Upper lobe of right lung (tissue), 1 donor: ENCODE data around the gene APBB1IP. TPM values are rescaled to one million over a fixed set of nuclear protein-coding genes. Genes with fewer than 3 reads are reported as not detected.

ENCODE experiments used
- ATAC-seq: fragments of 200-7000 bp; cut with Tn5 transposase; one replicate; pipeline ENCODE4 v1.9.1; 2020; ENCODE audit warnings: mild to moderate bottlenecking, moderate library complexity
- DNase-seq: peaks from one replicate; pipeline ENCODE4 v3.0.0-alpha.2; 2020
- H3K27ac ChIP-seq: fragments of 200-600 bp; one replicate; pipeline ENCODE4 v1.8.0; 2022
- H3K27me3 ChIP-seq: fragments of 200-600 bp; one replicate; pipeline ENCODE4 v1.8.0; 2022; ENCODE audit warnings: mild to moderate bottlenecking
- H3K36me3 ChIP-seq: fragments of 200-600 bp; one replicate; pipeline ENCODE4 v1.8.0; 2022
- H3K4me1 ChIP-seq: fragments of 200-600 bp; one replicate; pipeline ENCODE4 v1.8.0; 2022
- H3K4me3 ChIP-seq: fragments of 200-600 bp; one replicate; pipeline ENCODE4 v1.8.0; 2022; ENCODE audit warnings: mild to moderate bottlenecking
- H3K9me3 ChIP-seq: fragments of 200-600 bp; one replicate; pipeline ENCODE4 v1.8.0; 2022
- intact Hi-C: fragments of 100-400 bp; cut with DNase I; formaldehyde crosslinking; loops from one replicate; pipeline ENCODE4 v1.11.0; 2022
- total RNA-seq: library from RNA; stranded (reverse); fragmentation: NEBNext Ultra II Directional; extraction: Animal tissue kit (Norgen Biotek cat#: 25700); gene quantifications from one replicate; pipeline ENCODE4 v1.2.1, GENCODE V29; 2021
- TF ChIP-seq, protein P1 (sequence below): fragments of 200-600 bp; IDR thresholded peaks from one replicate; pipeline ENCODE4 v1.8.0; 2022; ENCODE audit warnings: antibody characterized with exemption
- donor health status: DM: no; HTN: yes; CAD: no; lungs with severe emphysema.

Gene APBB1IP
- total RNA-seq, 1 donor from 2014 or later, result 19.2 TPM

DNA sequence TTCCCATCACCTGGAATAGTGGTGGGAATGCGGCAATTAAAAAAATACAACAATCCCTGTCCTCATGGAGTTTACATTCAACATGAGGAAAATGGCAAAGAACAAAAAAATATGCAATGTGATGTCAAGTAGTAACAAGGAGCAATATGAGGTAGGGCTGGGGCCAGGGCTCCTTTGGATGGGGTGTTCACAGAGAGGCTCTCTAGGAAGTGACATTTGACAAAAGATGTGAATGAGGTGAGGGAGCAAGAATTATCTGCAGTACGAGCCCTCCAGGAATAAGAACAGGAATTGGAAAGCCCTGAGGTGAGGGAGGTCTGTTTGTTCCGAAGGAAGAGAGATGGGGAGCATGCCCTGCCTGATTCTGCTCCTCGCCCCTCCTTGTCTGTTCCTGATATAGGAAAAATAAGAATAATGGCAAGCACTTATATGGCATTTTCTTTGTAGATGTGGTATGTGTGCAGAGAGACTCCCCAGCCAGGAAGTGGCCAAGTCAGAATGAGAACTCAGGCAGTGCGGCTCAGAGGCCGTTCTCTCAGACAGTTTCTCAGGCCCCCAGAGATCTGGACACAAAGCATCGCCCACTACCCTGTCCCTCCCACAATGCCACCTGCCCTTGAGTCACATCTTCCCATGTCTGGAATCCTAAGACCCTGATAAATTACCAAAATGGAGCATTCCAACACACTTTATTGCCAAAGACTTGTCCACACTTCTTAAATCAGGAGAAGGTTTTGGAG, 105.6 kb downstream of the APBB1IP start:
- intact Hi-C loops, result no loop called here
- TF ChIP-seq, protein P1, sequence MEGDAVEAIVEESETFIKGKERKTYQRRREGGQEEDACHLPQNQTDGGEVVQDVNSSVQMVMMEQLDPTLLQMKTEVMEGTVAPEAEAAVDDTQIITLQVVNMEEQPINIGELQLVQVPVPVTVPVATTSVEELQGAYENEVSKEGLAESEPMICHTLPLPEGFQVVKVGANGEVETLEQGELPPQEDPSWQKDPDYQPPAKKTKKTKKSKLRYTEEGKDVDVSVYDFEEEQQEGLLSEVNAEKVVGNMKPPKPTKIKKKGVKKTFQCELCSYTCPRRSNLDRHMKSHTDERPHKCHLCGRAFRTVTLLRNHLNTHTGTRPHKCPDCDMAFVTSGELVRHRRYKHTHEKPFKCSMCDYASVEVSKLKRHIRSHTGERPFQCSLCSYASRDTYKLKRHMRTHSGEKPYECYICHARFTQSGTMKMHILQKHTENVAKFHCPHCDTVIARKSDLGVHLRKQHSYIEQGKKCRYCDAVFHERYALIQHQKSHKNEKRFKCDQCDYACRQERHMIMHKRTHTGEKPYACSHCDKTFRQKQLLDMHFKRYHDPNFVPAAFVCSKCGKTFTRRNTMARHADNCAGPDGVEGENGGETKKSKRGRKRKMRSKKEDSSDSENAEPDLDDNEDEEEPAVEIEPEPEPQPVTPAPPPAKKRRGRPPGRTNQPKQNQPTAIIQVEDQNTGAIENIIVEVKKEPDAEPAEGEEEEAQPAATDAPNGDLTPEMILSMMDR, result no peak
- no peak for DNase-seq
- no peaks in the 10 kb centered on the region for H3K27me3 ChIP-seq
- H3K4me3 ChIP-seq, result no peak overlapping the region
- peaks cover 16% of the 10 kb centered on the region for H3K36me3 ChIP-seq
- no peaks in the 10 kb centered on the region for H3K4me1 ChIP-seq
- ATAC-seq, result no peak
- H3K9me3 ChIP-seq, result no peaks in the 10 kb centered on the region
- H3K27ac ChIP-seq, result no peak overlapping the region

DNA sequence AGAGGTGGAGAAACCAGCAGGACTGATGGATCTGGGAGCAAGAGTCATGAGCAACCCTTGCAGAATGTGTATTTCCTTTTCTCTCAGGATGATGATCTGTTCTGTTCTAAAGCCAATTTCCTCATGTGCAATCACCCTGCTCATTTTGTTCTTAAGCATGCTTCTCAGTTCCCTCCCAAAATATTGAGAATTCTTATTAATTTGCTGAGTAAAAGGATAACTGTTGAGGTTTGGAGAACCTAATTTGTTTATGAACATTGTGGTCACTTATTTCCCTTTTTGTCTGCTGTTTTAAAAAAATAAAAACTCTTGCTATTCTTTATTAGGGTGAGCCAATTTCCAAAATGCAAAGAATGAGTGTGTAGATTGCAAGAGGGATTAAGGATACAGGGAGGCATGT, 106.8 kb downstream of the APBB1IP start:
- Histone ChIP-seq H3K36me3 (peaks cover 16% of the 10 kb centered on the region), H3K9me3 (no peaks in the 10 kb centered on the region), H3K4me1 (no peaks in the 10 kb centered on the region), H3K27ac (no peak overlapping the region), H3K4me3 (no peak overlapping the region), H3K27me3 (no peaks in the 10 kb centered on the region)
- no peak for ATAC-seq
- TF ChIP-seq, protein P1, result no peak
- intact Hi-C loops, result no loop called here
- no peak for DNase-seq

GRCh38 chr10:26550774-26551526, 112.8 kb downstream of the APBB1IP start:
- intact Hi-C loops, result no loop called here
- no peak for ATAC-seq
- TF ChIP-seq, protein P1, result no peak

GRCh38 chr10:26554246-26554645, 116.1 kb downstream of the APBB1IP start:
- peaks cover 6% of the 10 kb centered on the region for H3K36me3 ChIP-seq
- H3K27ac ChIP-seq, result no peak overlapping the region
- H3K4me3 ChIP-seq, result no peak overlapping the region
- ATAC-seq, result no peak
- peaks cover 9% of the 10 kb centered on the region for H3K4me1 ChIP-seq
- DNase-seq, result no peak
- H3K9me3 ChIP-seq, result no peaks in the 10 kb centered on the region
- intact Hi-C loops, result no loop called here
- TF ChIP-seq, protein P1, result no peak
- no peaks in the 10 kb centered on the region for H3K27me3 ChIP-seq

More at GRCh38 chr10:26550774-26551526, 112.8 kb downstream of the APBB1IP start:
- H3K9me3 ChIP-seq, result no peaks in the 10 kb centered on the region
- H3K27me3 ChIP-seq, result no peaks in the 10 kb centered on the region
- H3K4me1 ChIP-seq, result no peaks in the 10 kb centered on the region
- no peak overlapping the region for H3K4me3 ChIP-seq
- H3K27ac ChIP-seq, result no peak overlapping the region
- H3K36me3 ChIP-seq, result peaks cover 12% of the 10 kb centered on the region
- no peak for DNase-seq

DNA sequence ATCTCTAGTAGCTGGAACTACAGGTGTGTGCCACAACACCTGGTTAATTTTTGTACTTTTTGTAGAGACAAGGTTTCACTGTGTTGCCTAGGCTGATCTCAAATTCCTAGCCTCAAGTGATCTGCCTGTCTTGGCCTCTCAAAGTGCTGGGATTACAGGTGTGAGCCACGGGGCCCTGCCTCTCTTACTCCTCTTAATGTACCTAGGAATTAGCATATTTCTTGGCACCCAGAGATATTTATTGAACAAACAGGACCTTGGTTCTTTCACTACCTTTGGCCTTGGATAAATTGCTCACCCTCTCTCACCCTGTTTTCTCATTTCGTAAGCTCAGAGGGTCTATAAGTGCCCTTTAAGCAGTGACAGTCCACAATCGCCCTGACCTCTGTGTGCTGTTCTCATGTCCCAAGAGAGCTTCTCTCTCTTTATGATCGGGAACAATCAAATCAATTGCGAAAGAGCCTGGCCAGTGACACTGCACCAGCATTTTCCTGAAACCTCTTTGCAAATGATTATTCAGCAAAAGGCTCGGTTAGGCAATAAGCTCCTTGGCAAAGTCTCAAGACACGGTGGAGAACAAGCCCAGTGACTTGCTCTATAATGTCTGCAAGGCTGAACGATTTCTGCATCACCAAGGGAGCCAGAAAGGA, 117.7 kb downstream of the APBB1IP start:
- H3K27me3 ChIP-seq, result no peaks in the 10 kb centered on the region

More for the DNA sequence above, 117.7 kb downstream of the APBB1IP start:
- Histone ChIP-seq H3K9me3 (no peaks in the 10 kb centered on the region), H3K36me3 (peaks cover 6% of the 10 kb centered on the region), H3K4me3 (no peak overlapping the region), H3K27ac (peak overlapping the region; percentile 39), H3K4me1 (peaks cover 9% of the 10 kb centered on the region)
- DNase-seq (no peak), ATAC-seq (peak; percentile 89)
- intact Hi-C loops, result no loop called here
- TF ChIP-seq, protein P1, result no peak
